ENCODE results near the gene CCNYL1.
"Not testable (repeated sequence)": the region's sequence is repeated elsewhere in the genome, so short reads cannot be mapped to it uniquely, and the experiment has no call there.

Gene CCNYL1

GRCh38 chr2:207710814-207711740 lies at the start of gene CCNYL1:
Gene CCNYL1, plus strand, starts transcription at chr2:207711640. Its CDS starts 257 bp downstream, at chr2:207711897.
- peak; percentile 97 for DNase-seq

- no peak for DNase-seq
Measured at GRCh38 chr2:207662203-207662602, 49.2 kb upstream of the CCNYL1 start.

GRCh38 chr2:207663870-207664545 lies 47.4 kb upstream of the CCNYL1 start:
- no peak for DNase-seq

- DNase-seq: no peak
Measured at GRCh38 chr2:207670887-207671286, 40.6 kb upstream of the CCNYL1 start.

GRCh38 chr2:207673431-207673830 lies 38.0 kb upstream of the CCNYL1 start:
- DNase-seq: no peak

- no peak for DNase-seq
Measured at GRCh38 chr2:207674266-207674774, 37.1 kb upstream of the CCNYL1 start.

- no peak for DNase-seq
Measured at GRCh38 chr2:207674826-207675225, 36.6 kb upstream of the CCNYL1 start.

- no peak for DNase-seq
Measured at GRCh38 chr2:207676827-207677354, 34.5 kb upstream of the CCNYL1 start.

GRCh38 chr2:207681431-207681830 lies 30.0 kb upstream of the CCNYL1 start:
- no peak for DNase-seq

- DNase-seq: no peak
Measured at GRCh38 chr2:207682557-207682956, 28.9 kb upstream of the CCNYL1 start.

GRCh38 chr2:207683438-207683837 lies 28.0 kb upstream of the CCNYL1 start:
- DNase-seq: no peak

GRCh38 chr2:207683879-207684627 lies 27.4 kb upstream of the CCNYL1 start:
- DNase-seq: no peak

- no peak for DNase-seq
Measured at GRCh38 chr2:207686812-207687211, 24.6 kb upstream of the CCNYL1 start.

GRCh38 chr2:207688597-207688996 lies 22.8 kb upstream of the CCNYL1 start:
- no peak for DNase-seq

- not testable (repeated sequence) for DNase-seq
Measured at GRCh38 chr2:207690845-207691461, 20.5 kb upstream of the CCNYL1 start.

- DNase-seq: peak; percentile 35
Measured at GRCh38 chr2:207692206-207693065, 19.0 kb upstream of the CCNYL1 start.

GRCh38 chr2:207693641-207694249 lies 17.7 kb upstream of the CCNYL1 start:
- no peak for DNase-seq

GRCh38 chr2:207694811-207695281 lies 16.6 kb upstream of the CCNYL1 start:
- no peak for DNase-seq

GRCh38 chr2:207695293-207695692 lies 16.1 kb upstream of the CCNYL1 start:
- DNase-seq: no peak

- not testable (repeated sequence) for DNase-seq
Measured at GRCh38 chr2:207696911-207697310, 14.5 kb upstream of the CCNYL1 start.

GRCh38 chr2:207697411-207697810 lies 14.0 kb upstream of the CCNYL1 start:
- no peak for DNase-seq
